GM19035 (cell line): ENCODE measurements around the gene KCNJ8.

ENCODE experiments used
- ATAC-seq: cut with Tn5 transposase; IDR thresholded peaks from one replicate; pipeline ENCODE4 v1.9.1; 2021; ENCODE audit not compliant: unreplicated experiment

Gene KCNJ8

GRCh38 chr12:21718944-21719650, 55.4 kb downstream of the KCNJ8 start:
- ATAC-seq: no peak

GRCh38 chr12:21718403-21718802, 56.1 kb downstream of the KCNJ8 start:
- ATAC-seq: no peak

- no peak for ATAC-seq
Observed at GRCh38 chr12:21717767-21718166, 56.7 kb downstream of the KCNJ8 start.

- no peak for ATAC-seq
Observed at GRCh38 chr12:21715386-21715785, 59.1 kb downstream of the KCNJ8 start.
